Muscle layer of colon (tissue), 2 donors: Measurements from ENCODE around the gene DPH5.
"Not testable (repeated sequence)": the region's sequence is repeated elsewhere in the genome, so short reads cannot be mapped to it uniquely, and the experiment has no call there.

Experiments used
- H3K27ac ChIP-seq: one replicate; pipeline ENCODE4 v1.7.0; 2013; ENCODE audit warnings: low read depth, mild to moderate bottlenecking, low read length, moderate library complexity
- H3K27me3 ChIP-seq, 2 donors: one replicate each; pipeline ENCODE4 v1.7.0; 2013; ENCODE audit warnings: low read length in 2 of 2, mild to moderate bottlenecking in 2 of 2; ENCODE audit not compliant: insufficient read depth in 2 of 2, control insufficient read depth in 1 of 2
- H3K36me3 ChIP-seq: one replicate; pipeline ENCODE4 v1.7.0; 2013; ENCODE audit warnings: mild to moderate bottlenecking, low read length; ENCODE audit not compliant: insufficient read depth
- H3K4me1 ChIP-seq: one replicate; pipeline ENCODE4 v1.7.0; 2013; ENCODE audit warnings: mild to moderate bottlenecking, low read length; ENCODE audit not compliant: insufficient read depth
- H3K4me3 ChIP-seq, 2 donors: one replicate each; pipeline ENCODE4 v1.7.0; 2013; ENCODE audit warnings: low read length in 2 of 2, low read depth in 1 of 2, mild to moderate bottlenecking in 1 of 2, moderate library complexity in 1 of 2
- H3K9ac ChIP-seq: one replicate; pipeline ENCODE4 v1.7.0; 2013; ENCODE audit warnings: low read length
- H3K9me3 ChIP-seq: one replicate; pipeline ENCODE4 v1.7.0; 2013; ENCODE audit warnings: mild to moderate bottlenecking, low read length
- donor health status: abdominal sarcoma.
- donor health status: Adenocarcinoma of cecum.

The DPH5 gene

GRCh38 chr1:101025657-101026429 is at the start of gene DPH5:
Gene DPH5 (minus strand): TSS chr1:101025784. CDS start chr1:101025443, 341 bp downstream.
- H3K27ac ChIP-seq: peak within 1 kb of the TSS; percentile 64
- H3K4me3 ChIP-seq: peak within 1 kb of the TSS; percentile 75 to 87
- H3K9me3 ChIP-seq: no peaks in the 10 kb centered on the region
- peaks cover 13% of the 10 kb centered on the region for H3K4me1 ChIP-seq
- H3K27me3 ChIP-seq: no peaks in the 10 kb centered on the region
- no peaks in the 10 kb centered on the region for H3K36me3 ChIP-seq
- H3K9ac ChIP-seq: peak within 1 kb of the TSS; percentile 57

- H3K9ac ChIP-seq: no peak overlapping the region
- H3K36me3 ChIP-seq: no peaks in the 10 kb centered on the region
- H3K27me3 ChIP-seq: no peaks in the 10 kb centered on the region
- H3K4me3 ChIP-seq: no peak overlapping the region
- H3K9me3 ChIP-seq: no peaks in the 10 kb centered on the region
- H3K27ac ChIP-seq: no peak overlapping the region
- no peaks in the 10 kb centered on the region for H3K4me1 ChIP-seq
These were observed 48.3 kb upstream of the DPH5 start for GRCh38 chr1:101073836-101074235.

- Histone ChIP-seq H3K9ac (no peak overlapping the region), H3K4me3 (no peak overlapping the region), H3K27ac (no peak overlapping the region), H3K4me1 (no peaks in the 10 kb centered on the region), H3K27me3 (no peaks in the 10 kb centered on the region), H3K9me3 (no peaks in the 10 kb centered on the region), H3K36me3 (no peaks in the 10 kb centered on the region)
These were observed 45.9 kb upstream of the DPH5 start for GRCh38 chr1:101071470-101071891.

GRCh38 chr1:101069158-101069557 is 43.6 kb upstream of the DPH5 start:
- Histone ChIP-seq H3K27me3 (no peaks in the 10 kb centered on the region), H3K36me3 (no peaks in the 10 kb centered on the region), H3K4me1 (no peaks in the 10 kb centered on the region), H3K27ac (no peak overlapping the region), H3K4me3 (no peak overlapping the region), H3K9me3 (no peaks in the 10 kb centered on the region), H3K9ac (no peak overlapping the region)

GRCh38 chr1:101066937-101067335 is 41.4 kb upstream of the DPH5 start:
- not testable (repeated sequence) for H3K4me1 ChIP-seq, H3K36me3 ChIP-seq, H3K9ac ChIP-seq, H3K4me3 ChIP-seq, H3K9me3 ChIP-seq, H3K27me3 ChIP-seq, H3K27ac ChIP-seq

- Histone ChIP-seq H3K9me3 (no peaks in the 10 kb centered on the region), H3K4me1 (no peaks in the 10 kb centered on the region), H3K27ac (no peak overlapping the region), H3K9ac (no peak overlapping the region), H3K4me3 (no peak overlapping the region), H3K27me3 (no peaks in the 10 kb centered on the region), H3K36me3 (no peaks in the 10 kb centered on the region)
These were observed 40.8 kb upstream of the DPH5 start for GRCh38 chr1:101066260-101066936.

- H3K9me3 ChIP-seq: no peaks in the 10 kb centered on the region
- H3K27me3 ChIP-seq: no peaks in the 10 kb centered on the region
- no peak overlapping the region for H3K9ac ChIP-seq
- H3K36me3 ChIP-seq: no peaks in the 10 kb centered on the region
- no peak overlapping the region for H3K27ac ChIP-seq
- H3K4me1 ChIP-seq: no peaks in the 10 kb centered on the region
- H3K4me3 ChIP-seq: no peak overlapping the region
These were observed 40.0 kb upstream of the DPH5 start for GRCh38 chr1:101065575-101065974.

GRCh38 chr1:101064697-101065096 is 39.1 kb upstream of the DPH5 start:
- H3K4me1 ChIP-seq: no peaks in the 10 kb centered on the region
- no peaks in the 10 kb centered on the region for H3K27me3 ChIP-seq
- H3K27ac ChIP-seq: no peak overlapping the region

GRCh38 chr1:101060992-101061391 is 35.4 kb upstream of the DPH5 start:
- no peaks in the 10 kb centered on the region for H3K27me3 ChIP-seq
- H3K36me3 ChIP-seq: no peaks in the 10 kb centered on the region
- H3K9ac ChIP-seq: no peak overlapping the region
- no peak overlapping the region for H3K4me3 ChIP-seq
- H3K9me3 ChIP-seq: no peaks in the 10 kb centered on the region
- H3K27ac ChIP-seq: no peak overlapping the region
- no peaks in the 10 kb centered on the region for H3K4me1 ChIP-seq

More at GRCh38 chr1:101064697-101065096, 39.1 kb upstream of the DPH5 start:
- Histone ChIP-seq H3K36me3 (no peaks in the 10 kb centered on the region), H3K9ac (no peak overlapping the region), H3K4me3 (no peak overlapping the region), H3K9me3 (no peaks in the 10 kb centered on the region)

GRCh38 chr1:101059945-101060542 is 34.5 kb upstream of the DPH5 start:
- Histone ChIP-seq H3K27me3 (no peaks in the 10 kb centered on the region), H3K9ac (no peak overlapping the region), H3K4me3 (no peak overlapping the region), H3K27ac (no peak overlapping the region), H3K4me1 (no peaks in the 10 kb centered on the region), H3K36me3 (no peaks in the 10 kb centered on the region), H3K9me3 (no peaks in the 10 kb centered on the region)

- H3K36me3 ChIP-seq: no peaks in the 10 kb centered on the region
- no peaks in the 10 kb centered on the region for H3K9me3 ChIP-seq
- H3K9ac ChIP-seq: no peak overlapping the region
- no peak overlapping the region for H3K4me3 ChIP-seq
- H3K4me1 ChIP-seq: no peaks in the 10 kb centered on the region
- no peak overlapping the region for H3K27ac ChIP-seq
- H3K27me3 ChIP-seq: no peaks in the 10 kb centered on the region
These were observed 30.0 kb upstream of the DPH5 start for GRCh38 chr1:101055623-101056022.
